BLaER1 treated with 17β-estradiol and CSF1 and Interleukin-3, amounts not matched to agents 10 nM and 100 nM (cell line): ENCODE results near the gene SIM2.

Source experiments
- H3K27ac ChIP-seq, 11 experiments: shearing (Covaris generic); formaldehyde crosslinking; 2 replicates each; pipeline ENCODE4 v1.8.1; 2022
- H3K27me3 ChIP-seq, 11 experiments: shearing (Covaris generic); formaldehyde crosslinking; 2 replicates each; pipeline ENCODE4 v1.8.1; 2022
- H3K36me3 ChIP-seq, 11 experiments: shearing (Covaris generic); formaldehyde crosslinking; 2 replicates each; pipeline ENCODE4 v1.8.1; 2022
- H3K4me1 ChIP-seq, 10 experiments: shearing (Covaris generic); formaldehyde crosslinking; 2 replicates each; pipeline ENCODE4 v1.8.1; 2022
- H3K4me2 ChIP-seq, 11 experiments: shearing (Covaris generic); formaldehyde crosslinking; 2 replicates each; pipeline ENCODE4 v1.8.1; 2022
- H3K4me3 ChIP-seq, 10 experiments: shearing (Covaris generic); formaldehyde crosslinking; 2 replicates each; pipeline ENCODE4 v1.8.1; 2022
- H3K9ac ChIP-seq, 11 experiments: shearing (Covaris generic); formaldehyde crosslinking; 2 replicates each; pipeline ENCODE4 v1.8.1; 2022
- H3K9me3 ChIP-seq, 11 experiments: shearing (Covaris generic); formaldehyde crosslinking; replicated peaks in 1 of 11; 2 replicates each; pipeline ENCODE4 v1.8.1; 2022
- H4K20me1 ChIP-seq, 11 experiments: shearing (Covaris generic); formaldehyde crosslinking; 2 replicates each; pipeline ENCODE4 v1.8.1; 2022
- Cebpa-rat ChIP-seq, 11 experiments: shearing (Covaris generic); IDR thresholded peaks; 2 replicates each; pipeline ENCODE4 v1.8.1; 2022

SIM2 gene

DNA sequence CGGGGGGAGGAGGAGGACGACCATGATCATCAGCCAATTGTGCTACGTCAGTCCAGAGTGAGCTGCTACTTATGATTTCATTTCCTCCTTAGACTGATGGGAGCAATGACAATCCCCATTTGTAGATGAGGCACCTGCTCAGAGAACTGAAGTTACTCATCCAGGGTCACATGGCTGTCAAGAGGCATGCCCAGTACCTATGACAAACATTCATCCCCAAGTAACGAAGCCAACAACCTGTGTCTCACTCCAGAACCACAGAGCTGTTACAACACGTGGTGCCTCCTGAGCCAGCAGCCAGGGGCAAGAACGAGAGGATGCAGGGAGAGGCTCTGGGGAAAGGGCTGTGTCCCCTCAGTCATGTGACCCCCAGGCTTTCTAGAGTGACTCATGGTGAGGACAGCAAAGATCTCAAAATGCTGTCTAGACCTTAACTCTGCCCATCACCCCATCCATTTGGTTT, 93.6 kb downstream of the SIM2 start:
- Histone ChIP-seq H3K27ac (no peak overlapping the region), H3K9me3 (peaks cover 20 to 37% (median 28%) of the 10 kb centered on the region in 11 experiments), H3K27me3 (no peaks in the 10 kb centered on the region), H3K4me2 (no peak overlapping the region), H3K36me3 (peaks cover 0 to 23% (median 0%) of the 10 kb centered on the region in 11 experiments; a peak in 3 of 22 replicates), H4K20me1 (no peaks in the 10 kb centered on the region), H3K9ac (no peak overlapping the region), H3K4me3 (no peak overlapping the region), H3K4me1 (peaks cover 9 to 15% (median 11%) of the 10 kb centered on the region in 10 experiments; a peak in 19 of 20 replicates)
- TF ChIP-seq Cebpa-rat (IDR thresholded peaks at IDR 0.05): no peak

DNA sequence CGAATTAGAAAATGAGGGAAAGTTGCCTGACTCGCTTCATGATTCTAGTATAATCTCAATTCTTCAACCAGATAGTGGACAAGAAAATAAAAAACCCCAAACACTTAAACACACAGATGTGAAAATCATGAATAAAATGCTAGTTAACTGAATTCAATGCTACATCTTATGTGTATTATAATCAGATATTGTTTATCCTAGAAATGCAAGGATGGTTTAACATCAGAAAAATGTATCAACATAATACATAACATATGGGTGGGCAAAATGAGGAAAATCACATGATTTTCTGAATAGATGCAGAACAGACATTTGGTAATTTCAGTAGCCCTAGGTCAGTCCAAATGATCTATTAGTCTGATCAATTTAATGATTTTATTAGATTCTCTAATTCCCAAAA, 97.2 kb downstream of the SIM2 start:
- no peak overlapping the region for H3K4me3 ChIP-seq
- no peak overlapping the region for H3K27ac ChIP-seq
- TF ChIP-seq Cebpa-rat (IDR thresholded peaks at IDR 0.05): no peak

DNA sequence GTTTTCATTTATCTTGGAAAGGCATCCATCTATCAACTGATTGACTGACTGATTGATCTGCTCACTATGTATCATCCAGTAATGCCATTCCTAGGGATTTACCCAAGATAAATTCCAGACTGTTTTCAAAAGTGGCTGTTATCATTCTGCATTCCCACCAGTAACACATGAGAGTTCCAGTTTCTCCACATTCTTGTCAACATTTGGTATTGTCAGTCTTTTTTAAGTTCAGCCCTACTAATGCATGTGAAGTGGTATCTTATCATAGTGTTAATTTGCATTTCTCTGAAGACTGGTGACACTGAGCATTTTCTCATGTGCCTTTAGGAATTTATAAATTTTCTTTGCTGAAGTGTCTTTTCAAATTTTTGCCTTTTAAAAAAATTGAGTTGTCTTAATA, 99.6 kb downstream of the SIM2 start:
- no peaks in the 10 kb centered on the region for H4K20me1 ChIP-seq
- peaks cover 0 to 36% (median 0%) of the 10 kb centered on the region in 11 experiments; a peak in 6 of 22 replicates for H3K36me3 ChIP-seq
- H3K4me1 ChIP-seq: no peaks in the 10 kb centered on the region
- H3K27me3 ChIP-seq: no peaks in the 10 kb centered on the region
- no peak overlapping the region for H3K27ac ChIP-seq
- peaks cover 39 to 64% (median 50%) of the 10 kb centered on the region in 11 experiments for H3K9me3 ChIP-seq
- no peak overlapping the region for H3K4me3 ChIP-seq
- no peak overlapping the region for H3K4me2 ChIP-seq
- no peak for TF ChIP-seq Cebpa-rat (IDR thresholded peaks at IDR 0.05)
- no peak overlapping the region for H3K9ac ChIP-seq

More for the DNA sequence above, 97.2 kb downstream of the SIM2 start:
- no peaks in the 10 kb centered on the region for H3K4me1 ChIP-seq
- no peak overlapping the region for H3K9ac ChIP-seq
- no peaks in the 10 kb centered on the region for H3K27me3 ChIP-seq
- peaks cover 39 to 64% (median 50%) of the 10 kb centered on the region in 11 experiments for H3K9me3 ChIP-seq
- H4K20me1 ChIP-seq: no peaks in the 10 kb centered on the region
- H3K4me2 ChIP-seq: no peak overlapping the region
- H3K36me3 ChIP-seq: peaks cover 0 to 32% (median 0%) of the 10 kb centered on the region in 11 experiments; a peak in 5 of 22 replicates
